Fibroblast of villous mesenchyme (primary cell): Measurements from ENCODE around the gene MYBPHL. TPM values are rescaled to one million over a fixed set of nuclear protein-coding genes. Genes with fewer than 3 reads are reported as not detected.

Experiments
- DNase-seq: peaks from one replicate; pipeline ENCODE4 v3.0.0-alpha.2; 2010; ENCODE audit warnings: low read depth
- H3K4me3 ChIP-seq: 2 replicates; pipeline ENCODE4 v1.5.1; 2011; ENCODE audit warnings: low read depth, mild to moderate bottlenecking, low read length
- CTCF ChIP-seq: IDR thresholded peaks from 2 replicates; pipeline ENCODE4 v1.5.1; 2012; ENCODE audit warnings: low read depth, mild to moderate bottlenecking, low read length; ENCODE audit not compliant: insufficient read depth
- total RNA-seq: library from RNA; depleted of rRNA; stranded (reverse); fragments of >200 nt; gene quantifications from 2 replicates; pipeline ENCODE4 v1.2.3, GENCODE V29; 2012

Gene MYBPHL
- total RNA-seq, 1 donor: not detected

GRCh38 chr1:109242387-109242786 is 64.4 kb downstream of the MYBPHL start:
- DNase-seq: no peak
- no peak for TF ChIP-seq CTCF
- H3K4me3 ChIP-seq: no peak overlapping the region

Other genes with a start within 250 kb of the MYBPHL start
- 82.5 and 117 TPM in 2 replicates for gene TAF13, start 231.0 kb downstream of the MYBPHL start, total RNA-seq
- gene TMEM167B, start 216.2 kb downstream of the MYBPHL start, total RNA-seq: 22.2 and 28.1 TPM in 2 replicates
- 0.43 and 0.64 TPM in 2 replicates for gene ELAPOR1, start 192.9 kb downstream of the MYBPHL start, total RNA-seq
- gene SARS1, start 93.1 kb downstream of the MYBPHL start, total RNA-seq: 235 and 310 TPM in 2 replicates
- gene CELSR2, start 57.5 kb downstream of the MYBPHL start, total RNA-seq: 1.3 TPM in 2 replicates
- gene PSRC1, start 23.9 kb downstream of the MYBPHL start, total RNA-seq: 14.2 and 23.3 TPM in 2 replicates
- 38.4 and 41.9 TPM in 2 replicates for gene SORT1, start 90.9 kb upstream of the MYBPHL start, total RNA-seq
- 70.2 and 119 TPM in 2 replicates for gene PSMA5, start 119.4 kb upstream of the MYBPHL start, total RNA-seq
- gene SYPL2, start 159.5 kb upstream of the MYBPHL start, total RNA-seq: 4.5 and 10.8 TPM in 2 replicates
- gene ATXN7L2, start 176.9 kb upstream of the MYBPHL start, total RNA-seq: 3.9 and 4.7 TPM in 2 replicates
- gene CYB561D1, start 187.1 kb upstream of the MYBPHL start, total RNA-seq: 4.7 and 6.1 TPM in 2 replicates
- gene AMIGO1, start 202.7 kb upstream of the MYBPHL start, total RNA-seq: 0.97 and 3.5 TPM in 2 replicates
- under 0.01 TPM in 1 of 2 replicates, not detected in the other for gene GPR61, start 232.9 kb upstream of the MYBPHL start, total RNA-seq
- 14.2 and 17.3 TPM in 2 replicates for gene GNAI3, start 241.6 kb upstream of the MYBPHL start, total RNA-seq